Common myeloid progenitor, CD34-positive (primary cell): ENCODE measurements around the gene ANKRD28.

Source experiments
- CTCF ChIA-PET: fragments of 350-600 bp; sonication (Branson Sonifier 250); formaldehyde crosslinking; loops from one replicate; lab custom pipeline; 2021; ENCODE audit warnings: antibody characterized with exemption; lab: Charles Lee
- POLR2A ChIA-PET: fragments of 350-600 bp; sonication (Branson Sonifier 250); formaldehyde crosslinking; loops from one replicate; lab custom pipeline; 2021; ENCODE audit warnings: antibody characterized with exemption; lab: Charles Lee
- DNase-seq, 3 donors: peaks; one replicate each; pipeline versions ENCODE4 v3.0.0 to v3.0.0-alpha.2; 2013
- H3K27ac ChIP-seq, 2 experiments: 1 replicate in 1 of 2; 2 replicates in 1 of 2; pipeline ENCODE4 v1.7.0; 2013; ENCODE audit warnings: inconsistent platforms in 2 of 2, low read length in 2 of 2, mild to moderate bottlenecking in 2 of 2, low read depth in 1 of 2, moderate library complexity in 1 of 2; ENCODE audit not compliant: severe bottlenecking in 2 of 2, insufficient read depth in 1 of 2, poor library complexity in 1 of 2
- H3K27me3 ChIP-seq, 5 experiments: replicated peaks in 2 of 5; 1 replicate in 3 of 5; 2 replicates in 2 of 5; pipeline versions ENCODE4 v1.6.1 to v1.7.0; 2013; ENCODE audit warnings: low read length in 4 of 5, mild to moderate bottlenecking in 2 of 5, moderate library complexity in 2 of 5, inconsistent platforms in 1 of 5; ENCODE audit not compliant: insufficient read depth in 5 of 5, control insufficient read depth in 4 of 5
- H3K36me3 ChIP-seq, 4 experiments: 1 replicate in 2 of 4; 2 replicates in 2 of 4; pipeline versions ENCODE4 v1.6.1 to v1.7.0; 2013; ENCODE audit warnings: low read length in 3 of 4, control low read depth in 1 of 4, mild to moderate bottlenecking in 1 of 4; ENCODE audit not compliant: control insufficient read depth in 4 of 4, insufficient read depth in 4 of 4
- H3K4me1 ChIP-seq, 4 experiments: 1 replicate in 3 of 4; 2 replicates in 1 of 4; pipeline versions ENCODE4 v1.6.1 to v1.7.1; 2013; ENCODE audit warnings: low read length in 3 of 4, mild to moderate bottlenecking in 3 of 4, control low read depth in 1 of 4, inconsistent platforms in 1 of 4, moderate library complexity in 1 of 4; ENCODE audit not compliant: control insufficient read depth in 4 of 4, insufficient read depth in 4 of 4; ENCODE audit errors: control extremely low read depth in 1 of 4
- H3K4me3 ChIP-seq, 7 experiments: 1 replicate in 4 of 7; 2 replicates in 3 of 7; pipeline versions ENCODE4 v1.5.1 to v1.7.0; 2013; ENCODE audit warnings: mild to moderate bottlenecking in 7 of 7, low read length in 6 of 7, moderate library complexity in 6 of 7, inconsistent platforms in 2 of 7, low read depth in 2 of 7, control low read depth in 1 of 7; ENCODE audit not compliant: insufficient read depth in 4 of 7, control insufficient read depth in 1 of 7; ENCODE audit errors: extremely low read depth in 1 of 7
- H3K9me3 ChIP-seq, 5 experiments: 1 replicate in 4 of 5; 2 replicates in 1 of 5; pipeline versions ENCODE4 v1.6.1 to v1.7.1; 2013; ENCODE audit warnings: low read length in 4 of 5, mild to moderate bottlenecking in 2 of 5, inconsistent platforms in 1 of 5, low read depth in 1 of 5, moderate library complexity in 1 of 5; ENCODE audit not compliant: control insufficient read depth in 4 of 5, insufficient read depth in 2 of 5; ENCODE audit errors: control extremely low read depth in 1 of 5
- WGBS: methylation state at CpG from one replicate; pipeline ENCODE4 v1.1.5; 2013; ENCODE audit not compliant: insufficient coverage; 5-methylcytosine and 5-hydroxymethylcytosine counted together

The ANKRD28 gene

GRCh38 chr3:15756505-15756904, 41.3 kb downstream of the ANKRD28 start:
- CTCF ChIA-PET = no interaction called here
- Histone ChIP-seq H3K36me3 (peaks cover 18 to 91% (median 57%) of the 10 kb centered on the region in 4 experiments), H3K4me3 (no peak overlapping the region), H3K27ac (no peak overlapping the region), H3K9me3 (no peaks in the 10 kb centered on the region), H3K27me3 (no peaks in the 10 kb centered on the region), H3K4me1 (no peaks in the 10 kb centered on the region)
- WGBS = 100% methylated on average over 3 of the region's 3 CpGs
- POLR2A ChIA-PET = no interaction called here
- DNase-seq = peak in 1 of 3 donors; percentile 10

- H3K9me3 ChIP-seq = no peaks in the 10 kb centered on the region
- no peaks in the 10 kb centered on the region for H3K27me3 ChIP-seq
- peak overlapping the region in 1 of 2 experiments; percentile 3 for H3K27ac ChIP-seq
- H3K4me3 ChIP-seq = no peak overlapping the region
- H3K36me3 ChIP-seq = peaks cover 25 to 96% (median 56%) of the 10 kb centered on the region in 4 experiments
- POLR2A ChIA-PET = no interaction called here
- CTCF ChIA-PET = no interaction called here
- no peak for DNase-seq
- H3K4me1 ChIP-seq = no peaks in the 10 kb centered on the region
- no CpG with 5 or more reads among the region's 2 CpGs for WGBS
These were observed 42.0 kb downstream of the ANKRD28 start for GRCh38 chr3:15755780-15756179.

- peaks cover 29 to 97% (median 59%) of the 10 kb centered on the region in 4 experiments for H3K36me3 ChIP-seq
These were observed 42.6 kb downstream of the ANKRD28 start for GRCh38 chr3:15755181-15755580.

GRCh38 chr3:15754047-15754446, 43.7 kb downstream of the ANKRD28 start:
- Histone ChIP-seq H3K4me1 (no peaks in the 10 kb centered on the region), H3K36me3 (peaks cover 26 to 96% (median 58%) of the 10 kb centered on the region in 4 experiments), H3K9me3 (peaks cover 0 to 7% (median 2%) of the 10 kb centered on the region in 5 experiments), H3K27ac (no peak overlapping the region), H3K4me3 (no peak overlapping the region), H3K27me3 (no peaks in the 10 kb centered on the region)
- ChIA-PET CTCF (no interaction called here), POLR2A (no interaction called here)
- WGBS = no CpG with 5 or more reads among the region's 2 CpGs
- no peak for DNase-seq

More at GRCh38 chr3:15755181-15755580, 42.6 kb downstream of the ANKRD28 start:
- H3K27ac ChIP-seq = no peak overlapping the region
- no CpG with 5 or more reads among the region's 1 CpG for WGBS
- CTCF ChIA-PET = no interaction called here
- no peak for DNase-seq
- H3K4me3 ChIP-seq = no peak overlapping the region
- POLR2A ChIA-PET = no interaction called here
- H3K9me3 ChIP-seq = peaks cover 0 to 3% (median 0%) of the 10 kb centered on the region in 5 experiments
- H3K4me1 ChIP-seq = no peaks in the 10 kb centered on the region
- no peaks in the 10 kb centered on the region for H3K27me3 ChIP-seq

GRCh38 chr3:15753056-15753710, 44.6 kb downstream of the ANKRD28 start:
- Histone ChIP-seq H3K9me3 (peaks cover 0 to 14% (median 2%) of the 10 kb centered on the region in 5 experiments), H3K4me3 (no peak overlapping the region), H3K27ac (no peak overlapping the region), H3K36me3 (peaks cover 24 to 95% (median 54%) of the 10 kb centered on the region in 4 experiments), H3K27me3 (no peaks in the 10 kb centered on the region), H3K4me1 (no peaks in the 10 kb centered on the region)
- DNase-seq = peak in 1 of 3 donors; percentile 47
- CTCF ChIA-PET = interaction anchor here (0.7 to 0.9 kb wide), 2 partner anchors 9 to 54 kb away, joined by 3 read pairs; no protein-coding TSS in a partner anchor
- POLR2A ChIA-PET = no interaction called here
- WGBS = 78% methylated on average over 4 of the region's 5 CpGs

- H3K36me3 ChIP-seq = peaks cover 31 to 92% (median 42%) of the 10 kb centered on the region in 4 experiments
- no peak overlapping the region for H3K27ac ChIP-seq
- H3K4me1 ChIP-seq = no peaks in the 10 kb centered on the region
- no CpG with 5 or more reads among the region's 2 CpGs for WGBS
- POLR2A ChIA-PET = interaction anchor here (0.7 to 1.2 kb wide), 2 partner anchors 9 to 60 kb away, joined by 3 read pairs; no protein-coding TSS in a partner anchor
- peaks cover 0 to 20% (median 2%) of the 10 kb centered on the region in 5 experiments for H3K9me3 ChIP-seq
- no peak for DNase-seq
- CTCF ChIA-PET = interaction anchor here (0.7 to 2.5 kb wide), 5 partner anchors 8 to 61 kb away, joined by 3 to 9 read pairs (median 4); no protein-coding TSS in a partner anchor
- H3K4me3 ChIP-seq = no peak overlapping the region
- H3K27me3 ChIP-seq = no peaks in the 10 kb centered on the region
These were observed 46.9 kb downstream of the ANKRD28 start for GRCh38 chr3:15750879-15751278.

- 100% methylated on average over 1 of the region's 3 CpGs for WGBS
- Histone ChIP-seq H3K4me3 (no peak overlapping the region), H3K27ac (no peak overlapping the region), H3K4me1 (no peaks in the 10 kb centered on the region), H3K36me3 (peaks cover 32 to 89% (median 41%) of the 10 kb centered on the region in 4 experiments), H3K9me3 (peaks cover 0 to 22% (median 3%) of the 10 kb centered on the region in 5 experiments), H3K27me3 (no peaks in the 10 kb centered on the region)
- ChIA-PET POLR2A (interaction anchor here (1.2 kb wide), 1 partner anchor 9 kb away, joined by 3 read pairs; no protein-coding TSS in a partner anchor), CTCF (interaction anchor here (1.2 to 2.5 kb wide), 5 partner anchors 9 to 62 kb away, joined by 3 to 9 read pairs (median 4); no protein-coding TSS in a partner anchor)
- DNase-seq = no peak
These were observed 47.6 kb downstream of the ANKRD28 start for GRCh38 chr3:15750143-15750542.
